CD4-positive, alpha-beta T cell treated with Interleukin-6 at 100 ng/mL for 8 hours (primary cell): Measurements from ENCODE around the gene MRAP2.

Experiments used
- DNase-seq: peaks from one replicate; pipeline ENCODE4 v3.0.0-alpha.2; 2020; ENCODE audit warnings: mixed read lengths, low spot score

The MRAP2 gene

GRCh38 chr6:84135291-84135690 is 101.7 kb downstream of the MRAP2 start:
- DNase-seq, result no peak

GRCh38 chr6:84136364-84137050 is 102.9 kb downstream of the MRAP2 start:
- DNase-seq, result no peak

- no peak for DNase-seq
Observed at GRCh38 chr6:84137051-84137375, 103.4 kb downstream of the MRAP2 start.

GRCh38 chr6:84137989-84138575 is 104.5 kb downstream of the MRAP2 start:
- no peak for DNase-seq

- DNase-seq, result no peak
Observed at GRCh38 chr6:84139311-84139710, 105.7 kb downstream of the MRAP2 start.
